ENCODE data around the gene PHPT1. TPM values are rescaled to one million over a fixed set of nuclear protein-coding genes. Genes with fewer than 3 reads are reported as not detected.

PHPT1 gene
- total and polyA plus RNA-seq, 2 of the 8 experiments (the other 6 are each of a cell fraction or from before 2014, with no cell fraction given), result 109 to 226 TPM

GRCh38 chr9:136865041-136865767, 16.0 kb downstream of the PHPT1 start (continued):
- TF ChIP-seq CHD7 (IDR thresholded peaks at IDR 0.05; ENCODE audit: insufficient replicate concordance, low read length) (no peak), HDAC2 (IDR thresholded peaks at IDR 0.05; ENCODE audit: borderline replicate concordance in 1 of 2, low read depth in 2 of 2, low read length in 2 of 2) (no peak), JUND (IDR thresholded peaks at IDR 0.05; ENCODE audit: low read length) (no peak), BCL11A (IDR thresholded peaks at IDR 0.05; ENCODE audit: low read depth in 2 of 2, low read length in 2 of 2) (no peak), NRF1 (IDR thresholded peaks at IDR 0.05; ENCODE audit: low read depth, low read length) (no peak), RXRA (IDR thresholded peaks at IDR 0.05; ENCODE audit: insufficient read depth, low read depth, low read length) (no peak), POLR2AphosphoS5 (IDR thresholded peaks at IDR 0.05; ENCODE audit: low read depth, low read length) (no peak), JUN (IDR thresholded peaks at IDR 0.05; ENCODE audit: low read depth, low read length) (no peak), EP300 (IDR thresholded peaks at IDR 0.05; ENCODE audit: borderline replicate concordance in 1 of 2, low read depth in 2 of 2, low read length in 2 of 2) (no peak)
